Kidney glomerular epithelial cell (primary cell): ENCODE measurements around the gene PAGE4.

Experiments
- DNase-seq: peaks from one replicate; lab custom pipeline; 2025; lab: John Stamatoyannopoulos, UW

Gene PAGE4, protein sequence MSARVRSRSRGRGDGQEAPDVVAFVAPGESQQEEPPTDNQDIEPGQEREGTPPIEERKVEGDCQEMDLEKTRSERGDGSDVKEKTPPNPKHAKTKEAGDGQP

GRCh38 chrX:49829016-49829415, at the start of gene PAGE4:
Gene PAGE4, plus strand, starts transcription at chrX:49829303. Its CDS starts 1,126 bp downstream, at chrX:49830429.
- DNase-seq = no peak

GRCh38 chrX:49784747-49785280, 44.3 kb upstream of the PAGE4 start:
- no peak for DNase-seq

- no peak for DNase-seq
Observed at GRCh38 chrX:49792376-49792775, 36.7 kb upstream of the PAGE4 start.

GRCh38 chrX:49793686-49794085, 35.4 kb upstream of the PAGE4 start:
- no peak for DNase-seq

- DNase-seq = no peak
Observed at GRCh38 chrX:49799828-49800227, 29.3 kb upstream of the PAGE4 start.

GRCh38 chrX:49809891-49810632, 19.0 kb upstream of the PAGE4 start:
- DNase-seq = no peak

GRCh38 chrX:49812177-49812576, 16.9 kb upstream of the PAGE4 start:
- DNase-seq = no peak

- DNase-seq = no peak
Observed at GRCh38 chrX:49816435-49816834, 12.7 kb upstream of the PAGE4 start.

DNA sequence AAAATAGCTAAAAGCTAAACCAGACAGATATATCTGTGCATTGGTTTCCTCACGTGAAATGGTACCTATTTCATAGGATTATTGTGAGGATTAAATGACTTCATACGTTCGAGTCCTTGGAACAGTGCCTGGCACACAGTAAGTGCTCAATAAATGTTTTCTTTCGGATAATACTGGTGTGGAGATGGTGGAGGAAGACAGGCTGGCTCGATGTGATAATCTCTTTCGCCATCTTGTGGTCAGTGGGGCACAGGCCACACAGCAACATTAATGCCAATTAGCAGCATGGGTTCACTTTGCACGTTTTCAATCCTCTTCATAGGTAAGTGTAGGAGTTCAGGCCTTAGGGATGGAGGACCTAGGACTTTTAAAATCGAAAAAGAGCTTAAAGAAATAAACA, 9.3 kb downstream of the PAGE4 start:
- DNase-seq = peak; percentile 0

DNA sequence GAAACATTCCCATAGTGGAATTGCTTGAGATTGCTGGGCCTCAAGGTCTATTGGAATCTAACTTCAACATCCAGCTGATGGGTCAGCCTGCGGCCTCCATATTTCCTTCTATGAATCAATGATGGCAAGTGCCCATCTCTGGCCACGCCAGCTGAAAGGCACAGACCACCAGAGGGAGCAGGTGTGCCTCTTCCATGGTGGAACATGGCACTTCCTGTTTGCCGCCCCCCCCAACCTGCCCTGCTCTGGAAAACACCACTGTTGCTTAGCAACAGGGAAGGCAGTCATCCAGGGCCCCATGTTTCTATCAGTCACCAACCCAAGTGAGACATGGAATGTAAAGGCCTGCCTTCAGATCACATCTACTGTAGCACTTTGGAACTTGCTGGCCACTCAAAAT, 11.6 kb downstream of the PAGE4 start:
- DNase-seq = peak; percentile 40

- no peak for DNase-seq
Observed at GRCh38 chrX:49842621-49843020, 13.5 kb downstream of the PAGE4 start.

- DNase-seq = no peak
Observed at GRCh38 chrX:49844611-49845010, 15.5 kb downstream of the PAGE4 start.

GRCh38 chrX:49845701-49846403, 16.7 kb downstream of the PAGE4 start:
- DNase-seq = no peak

GRCh38 chrX:49846522-49846921, 17.4 kb downstream of the PAGE4 start:
- no peak for DNase-seq

DNA sequence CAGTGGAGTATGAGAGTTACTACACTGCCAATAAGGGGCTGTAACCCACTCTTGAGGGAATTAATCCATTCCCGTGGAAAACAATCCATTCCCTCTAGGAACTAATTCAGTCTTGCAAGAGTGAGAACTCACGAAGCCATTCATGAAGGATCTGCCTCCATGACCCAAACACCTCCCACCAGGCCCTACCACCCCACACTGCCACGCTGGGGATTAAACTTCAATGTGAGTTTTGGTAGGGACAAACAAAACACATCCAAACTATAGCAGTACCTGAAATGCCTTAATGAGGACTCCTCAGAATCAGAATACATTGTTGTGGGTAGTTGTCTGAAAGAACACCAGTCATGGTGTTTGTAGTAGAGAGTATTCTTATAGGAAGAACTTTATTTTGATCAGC, 19.2 kb downstream of the PAGE4 start:
- no peak for DNase-seq

GRCh38 chrX:49850028-49850427, 20.9 kb downstream of the PAGE4 start:
- DNase-seq = no peak

- DNase-seq = no peak
Observed at GRCh38 chrX:49853661-49854060, 24.6 kb downstream of the PAGE4 start.

- DNase-seq = no peak
Observed at GRCh38 chrX:49856819-49857218, 27.7 kb downstream of the PAGE4 start.

DNA sequence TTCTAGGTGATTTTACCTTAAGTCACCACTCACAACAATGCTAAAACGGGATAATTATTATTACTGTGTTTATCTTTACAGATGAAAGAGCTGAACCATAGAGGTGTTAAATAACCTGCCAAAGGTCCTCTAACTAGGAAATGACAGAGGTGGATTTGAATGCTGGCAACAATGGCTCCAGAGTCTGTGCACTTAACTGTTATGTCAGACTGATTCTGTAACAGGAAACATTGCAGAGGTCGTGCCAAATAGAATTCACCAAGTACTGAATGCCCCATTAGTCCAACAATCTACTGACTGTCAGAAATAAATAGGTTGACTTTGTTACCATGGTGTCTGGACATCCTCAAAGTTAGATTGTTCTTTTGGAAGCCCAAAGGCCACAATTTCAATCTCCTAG, 29.2 kb downstream of the PAGE4 start:
- no peak for DNase-seq

GRCh38 chrX:49859491-49859890, 30.4 kb downstream of the PAGE4 start:
- DNase-seq = no peak

DNA sequence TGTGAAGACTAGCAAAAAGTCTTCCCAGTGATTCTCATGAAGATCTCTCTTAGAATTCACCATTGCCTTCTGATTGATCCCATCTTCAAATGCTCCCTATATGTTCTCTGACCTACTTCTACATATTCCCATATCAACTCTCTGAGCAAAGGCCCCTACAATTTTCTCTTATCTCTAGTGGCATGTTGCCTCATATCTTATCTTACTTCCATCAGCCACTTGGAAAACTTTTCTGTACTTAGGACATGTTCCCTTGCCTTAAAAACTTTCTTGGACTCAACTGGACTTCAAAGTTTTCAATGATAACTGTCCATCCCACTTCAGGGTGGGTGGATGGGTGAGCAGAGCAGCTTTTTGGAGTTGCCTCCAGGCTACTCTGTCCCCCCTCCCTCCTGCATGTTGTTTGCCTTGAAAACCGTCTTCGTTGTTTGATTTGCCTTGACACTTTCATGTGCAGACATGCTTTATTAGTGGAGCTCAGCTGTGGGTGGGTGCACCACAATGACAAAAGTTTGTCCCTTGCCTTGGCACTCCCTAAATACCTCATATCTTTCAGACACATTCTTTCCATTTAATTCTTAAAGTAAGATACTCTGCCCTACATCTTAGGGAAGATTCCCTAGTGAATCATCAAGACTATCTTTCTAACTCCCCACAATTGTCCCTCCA, 31.9 kb downstream of the PAGE4 start:
- DNase-seq = no peak

DNA sequence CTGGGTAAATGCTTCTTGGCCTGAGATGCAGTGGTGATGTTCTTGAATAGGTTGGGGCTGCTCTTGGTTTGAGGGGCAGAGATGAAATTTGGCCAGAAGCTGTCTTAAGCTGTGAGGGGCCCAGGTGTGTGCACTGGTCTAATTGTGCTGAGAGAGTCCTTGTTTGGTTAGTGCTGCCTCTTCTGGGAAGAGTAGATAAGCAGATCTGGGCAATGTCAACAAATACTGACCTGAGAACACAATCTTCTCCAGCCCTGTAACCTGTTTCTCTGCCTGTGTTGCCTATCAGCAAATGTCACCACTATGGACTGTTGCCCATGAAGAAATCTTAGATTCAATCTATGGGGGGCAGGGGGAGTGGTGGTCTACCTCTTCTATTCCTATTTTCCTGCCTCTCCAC, 33.0 kb downstream of the PAGE4 start:
- DNase-seq = no peak

DNA sequence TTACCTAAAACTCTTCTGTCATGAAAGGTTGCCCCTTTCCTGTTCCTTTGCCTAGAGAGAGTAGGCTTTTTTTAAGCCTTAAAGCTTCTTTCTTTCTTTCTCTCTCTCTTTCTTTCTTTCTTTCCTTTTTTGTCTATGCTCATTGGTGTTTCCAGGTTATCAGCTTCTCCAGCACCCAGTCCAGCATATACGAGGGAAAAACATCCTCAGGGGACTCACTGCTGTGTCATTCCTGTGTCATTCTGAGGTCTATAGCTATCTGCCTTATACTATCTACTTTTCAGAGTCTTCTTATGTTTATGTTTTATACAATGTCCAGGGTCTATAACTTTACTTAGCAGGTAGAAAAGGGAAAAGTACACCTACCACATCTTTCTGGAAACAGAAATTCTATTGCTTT, 39.6 kb downstream of the PAGE4 start:
- no peak for DNase-seq
